Measurements from ENCODE around the gene KIZ.

The KIZ gene

DNA sequence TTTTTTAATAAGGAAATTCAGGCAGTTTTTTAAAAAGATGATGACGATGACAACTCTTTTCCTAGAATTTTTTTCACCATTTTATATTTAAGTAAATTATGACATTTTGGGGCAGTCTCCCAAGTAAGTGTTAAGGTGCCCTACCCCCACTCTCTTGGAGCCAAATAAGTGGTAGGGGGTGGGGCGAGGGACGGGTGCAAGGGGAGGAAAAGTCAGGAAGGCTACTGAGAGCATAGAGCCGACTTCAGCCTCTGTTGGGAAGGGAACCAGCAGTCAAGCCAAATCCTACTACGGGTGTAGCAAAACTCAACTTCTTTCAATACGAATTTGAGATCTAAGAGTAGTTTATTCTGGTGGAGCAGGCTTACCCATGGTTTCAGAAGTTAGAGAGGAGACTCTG, 54.4 kb downstream of the KIZ start:
- DNase-seq = no peak

- no peak for DNase-seq
Measured at GRCh38 chr20:21181028-21181427, 55.1 kb downstream of the KIZ start.

DNA sequence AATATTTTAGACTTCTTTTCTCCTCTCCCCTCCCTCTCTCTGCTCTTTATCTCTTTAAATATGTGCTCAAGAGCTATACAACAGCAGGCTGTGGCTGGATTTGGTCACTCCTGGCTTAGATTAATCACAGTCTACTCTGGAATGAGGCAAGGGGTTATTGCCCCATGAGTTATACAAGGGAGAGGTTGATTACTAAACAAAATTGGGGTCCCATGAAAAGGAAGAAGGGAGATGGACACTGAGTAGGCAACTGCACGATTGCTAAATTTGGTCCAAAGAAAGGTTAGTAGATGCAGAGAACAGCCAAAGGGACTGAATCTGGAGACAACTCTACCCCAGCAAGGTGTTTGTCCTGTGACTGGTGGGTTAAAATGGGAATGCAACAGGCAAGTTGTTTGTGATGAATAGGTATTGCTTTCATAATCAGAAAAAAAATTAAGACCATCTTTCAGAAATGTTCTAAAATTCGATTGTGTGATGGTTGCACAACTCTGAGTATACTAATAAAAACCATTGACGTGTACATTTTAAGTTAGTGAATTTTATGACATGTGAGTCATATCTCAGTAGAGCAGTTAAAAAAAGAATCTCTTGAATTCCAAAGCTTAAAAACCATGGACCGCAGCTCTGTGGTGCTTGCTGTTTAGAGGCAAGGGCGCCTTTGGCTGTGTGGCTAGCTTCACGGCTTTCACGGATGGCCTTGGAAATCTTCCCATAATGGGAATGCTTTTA, 57.1 kb downstream of the KIZ start:
- no peak for DNase-seq

DNA sequence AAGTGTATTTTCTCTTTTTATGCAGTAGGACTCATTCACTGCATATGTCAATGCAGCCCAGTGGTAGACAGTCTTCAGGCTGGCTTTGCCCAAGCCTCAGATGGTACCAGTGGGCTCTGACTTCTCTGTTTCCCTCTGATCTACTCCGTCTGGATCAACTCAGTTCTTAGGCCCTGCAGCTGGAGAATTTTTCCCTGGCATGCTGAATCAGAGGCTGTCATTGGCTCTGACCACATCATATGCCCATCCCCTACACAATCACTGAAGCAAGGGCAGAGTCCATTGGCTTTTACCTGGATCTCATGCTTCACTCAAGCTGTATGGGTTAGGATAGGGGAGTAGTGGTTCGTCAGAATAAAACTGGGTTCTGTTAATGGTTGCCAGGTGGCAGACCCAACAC, 57.8 kb downstream of the KIZ start:
- no peak for DNase-seq

DNA sequence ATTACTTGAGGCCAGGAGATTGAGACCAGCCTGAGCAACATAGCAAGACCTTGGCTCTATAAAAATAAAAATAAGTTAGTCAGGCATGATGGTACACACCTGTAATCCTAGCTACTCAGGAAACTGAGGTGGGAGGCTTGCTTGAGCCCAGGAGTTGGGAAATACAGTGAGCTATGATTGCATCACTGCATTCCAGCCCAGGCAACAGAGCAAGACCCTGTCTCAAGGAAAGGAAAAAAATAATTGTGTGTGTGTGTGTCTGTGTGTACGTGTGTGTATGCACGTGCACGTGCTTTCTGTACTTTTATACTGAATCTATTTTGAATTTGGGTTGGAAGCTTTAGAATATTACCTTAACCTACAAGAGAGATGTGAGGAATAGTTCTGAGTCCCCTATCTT, 58.9 kb downstream of the KIZ start:
- DNase-seq = no peak

- no peak for DNase-seq
Measured at GRCh38 chr20:21185849-21186248, 60.0 kb downstream of the KIZ start.

DNA sequence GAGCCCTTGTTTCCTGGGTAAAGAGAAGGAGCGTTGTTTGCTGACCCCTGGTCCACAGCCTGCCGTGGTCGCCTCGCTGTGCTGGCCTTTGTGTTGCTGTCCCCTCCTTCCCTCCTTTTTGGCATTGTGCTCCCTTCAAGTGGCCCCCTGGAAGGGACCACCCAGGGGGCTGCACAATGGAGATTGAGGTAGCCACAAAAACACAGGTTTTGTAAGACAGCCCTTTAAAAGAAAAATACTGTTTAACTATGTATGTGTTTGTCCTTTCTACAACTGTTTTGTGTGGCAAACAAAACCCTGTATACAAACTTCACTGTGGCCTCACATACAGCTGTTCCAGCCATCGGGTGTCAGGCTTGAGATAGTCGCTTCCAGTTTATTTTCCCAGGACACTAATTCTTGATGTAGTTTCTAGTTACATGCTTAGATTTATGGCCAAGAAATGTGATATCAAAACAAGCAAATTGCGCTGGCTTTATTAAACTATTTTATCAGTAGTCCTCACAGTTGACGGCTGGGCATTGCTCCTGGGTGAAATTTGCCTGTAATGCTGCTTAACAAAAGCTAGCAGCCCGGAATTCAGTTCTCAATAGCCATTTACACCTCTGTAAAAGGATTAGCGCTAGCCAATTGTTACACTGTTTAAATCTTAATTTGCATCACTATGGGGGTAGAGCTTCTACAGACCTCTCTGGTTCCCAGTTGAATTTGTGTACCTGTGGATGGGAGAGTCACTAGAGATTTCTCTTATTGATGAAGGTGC, 64.1 kb downstream of the KIZ start:
- no peak for DNase-seq

DNA sequence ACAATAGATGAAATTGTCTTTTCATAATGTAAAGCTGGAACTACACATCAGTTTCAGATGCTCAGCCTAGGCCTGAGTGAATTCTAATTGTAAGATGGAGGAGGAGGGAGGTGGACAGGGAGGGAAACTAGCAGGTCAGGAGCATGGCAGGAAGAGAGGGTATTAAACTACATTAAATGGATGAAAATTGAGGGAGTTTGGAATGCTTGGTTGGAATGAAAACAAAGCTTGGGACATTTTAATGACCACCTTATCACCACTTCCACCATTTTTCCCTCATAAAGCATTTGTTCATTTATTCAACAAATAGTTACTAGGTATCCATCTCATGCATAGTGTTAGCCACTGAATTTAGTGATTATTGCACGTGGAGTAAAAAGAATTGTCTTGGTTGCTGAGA, 65.0 kb downstream of the KIZ start:
- DNase-seq = no peak

DNA sequence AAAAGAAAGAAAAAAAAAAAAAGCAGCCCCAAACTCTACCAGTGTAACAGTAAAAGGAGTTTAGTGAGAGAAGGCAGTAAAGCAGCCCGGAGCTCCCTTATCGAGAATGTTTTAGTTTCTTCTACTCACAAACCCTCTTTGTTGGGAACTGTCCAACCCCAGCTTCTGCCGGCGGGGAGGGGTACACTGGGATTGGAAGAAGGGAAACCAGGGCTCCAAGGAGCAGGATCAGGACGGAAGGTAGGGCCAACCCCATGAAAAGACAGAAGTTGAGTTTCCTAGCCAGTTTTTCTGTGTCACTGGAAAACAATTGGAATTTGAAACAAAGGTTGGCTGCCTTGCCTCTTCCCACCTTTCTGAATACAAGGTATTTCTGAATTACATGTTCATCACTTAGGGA, 66.0 kb downstream of the KIZ start:
- DNase-seq = no peak

DNA sequence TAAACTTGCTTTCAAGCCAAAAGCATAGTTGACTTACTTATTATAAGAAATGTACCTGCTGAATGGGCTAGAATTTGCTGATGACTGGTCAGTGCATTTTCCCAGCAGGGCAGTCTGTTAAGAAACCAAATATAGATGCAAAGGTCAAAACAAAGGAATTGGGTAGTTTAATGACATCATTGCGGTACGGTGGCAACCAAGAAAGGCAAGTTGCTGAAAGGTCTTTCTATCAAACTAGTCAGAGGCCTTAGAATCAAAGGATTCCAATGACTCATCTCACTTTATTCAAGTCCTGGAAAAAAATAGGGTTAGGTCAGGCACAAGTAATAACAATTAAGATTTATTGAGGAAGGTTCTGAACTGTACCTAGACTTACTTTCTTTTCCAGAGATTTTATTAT, 76.4 kb downstream of the KIZ start:
- no peak for DNase-seq

GRCh38 chr20:21203088-21203656, 77.3 kb downstream of the KIZ start:
- DNase-seq = no peak

DNA sequence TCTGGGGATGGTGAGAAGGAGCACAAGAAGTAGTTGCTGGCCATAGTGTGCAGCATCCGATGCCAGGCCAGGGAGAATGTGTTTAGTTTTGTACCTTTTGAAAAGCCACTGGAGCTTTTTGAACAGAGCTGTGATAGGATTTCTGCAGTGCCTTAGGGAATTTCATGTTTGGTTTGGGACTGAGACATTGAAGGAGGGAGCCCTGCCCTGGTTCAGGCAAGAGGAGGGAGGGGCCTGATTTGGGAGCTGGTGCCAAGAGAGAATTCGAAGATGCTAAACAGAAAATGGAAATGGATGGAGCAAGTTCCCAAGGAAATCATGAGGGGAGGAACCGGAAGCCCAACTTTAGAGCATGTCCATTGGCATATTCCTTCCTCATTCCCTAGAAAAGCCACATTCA, 80.7 kb downstream of the KIZ start:
- no peak for DNase-seq

- no peak for DNase-seq
Measured at GRCh38 chr20:21208999-21209398, 83.1 kb downstream of the KIZ start.

DNA sequence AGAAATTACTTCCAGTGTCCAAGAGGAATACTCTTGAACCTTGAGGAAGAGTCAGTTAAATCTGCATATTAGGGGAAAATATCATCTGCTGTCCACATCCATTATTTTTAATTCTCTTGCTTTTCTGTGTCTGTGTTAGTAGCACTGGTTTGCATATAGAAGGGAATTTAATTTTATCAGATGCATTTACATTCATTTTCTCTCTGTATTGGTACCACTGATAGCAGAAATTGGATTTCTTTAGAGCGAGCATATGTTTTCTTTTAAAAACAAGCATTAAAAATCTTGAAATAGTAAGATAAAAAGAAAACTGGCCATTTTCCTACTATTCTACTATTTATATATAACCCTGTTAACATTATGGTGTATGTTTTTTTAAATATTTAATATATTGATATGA, 83.8 kb downstream of the KIZ start:
- DNase-seq = no peak

- DNase-seq = no peak
Measured at GRCh38 chr20:21213691-21214090, 87.8 kb downstream of the KIZ start.

DNA sequence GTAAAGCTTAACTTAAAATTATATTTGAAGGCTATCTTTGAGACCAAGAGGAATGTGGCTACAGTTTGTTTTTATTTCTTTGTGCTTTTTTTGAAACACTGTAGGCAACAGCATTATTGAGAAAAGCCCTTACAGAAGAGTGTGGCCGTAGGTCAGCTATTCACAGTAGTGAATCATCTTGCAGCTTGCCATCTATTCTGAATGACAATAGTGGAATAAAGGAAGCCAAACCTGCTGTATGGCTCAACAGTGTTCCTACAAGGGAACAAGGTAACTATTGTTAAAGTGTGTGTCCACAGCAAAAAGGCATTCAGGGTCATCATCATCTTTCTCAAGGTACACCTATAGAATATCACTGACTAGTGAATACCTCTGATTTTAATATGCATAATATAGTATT, 88.5 kb downstream of the KIZ start:
- no peak for DNase-seq

DNA sequence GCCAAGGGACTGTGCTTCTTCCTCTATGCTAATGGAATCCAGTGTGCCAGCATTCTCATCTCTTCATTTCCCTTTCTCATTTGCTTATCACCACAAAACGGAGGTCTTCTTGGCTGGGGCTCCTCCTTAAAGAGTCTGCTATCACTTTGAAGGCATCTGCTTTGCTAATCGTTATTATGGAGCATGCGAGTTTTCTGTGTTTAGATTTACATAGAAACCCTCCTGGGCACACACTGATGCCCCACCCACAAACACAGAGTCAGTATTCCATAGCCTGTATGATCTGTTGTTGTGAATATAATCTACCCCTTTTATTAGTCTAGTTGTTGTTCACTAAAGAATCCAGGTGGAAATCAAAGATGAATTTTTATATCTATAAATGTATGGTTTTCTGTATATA, 93.8 kb downstream of the KIZ start:
- no peak for DNase-seq

GRCh38 chr20:21224217-21224616, 98.3 kb downstream of the KIZ start:
- DNase-seq = no peak

GRCh38 chr20:21225215-21225947, 99.5 kb downstream of the KIZ start:
- no peak for DNase-seq

- no peak for DNase-seq
Measured at GRCh38 chr20:21228511-21228910, 102.6 kb downstream of the KIZ start.

DNA sequence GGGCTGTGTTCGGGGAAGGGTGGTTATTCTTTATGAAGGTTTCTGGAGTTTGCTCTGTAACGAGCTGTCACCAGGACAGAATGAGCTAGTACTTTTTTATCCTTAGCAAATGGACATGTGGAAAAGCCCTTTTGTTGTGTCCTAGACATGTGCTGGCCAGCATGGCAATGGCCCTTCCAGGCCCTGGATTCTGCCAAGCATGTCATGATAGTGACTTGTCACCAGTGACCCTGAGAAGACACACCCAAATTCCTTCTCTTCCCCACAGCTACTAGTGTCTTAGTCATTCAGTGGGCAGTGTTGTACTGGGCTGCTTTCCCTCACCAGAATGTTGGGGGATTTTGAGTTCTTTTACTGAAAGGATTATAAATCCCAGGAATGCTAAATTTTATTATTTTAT, 103.3 kb downstream of the KIZ start:
- no peak for DNase-seq

DNA sequence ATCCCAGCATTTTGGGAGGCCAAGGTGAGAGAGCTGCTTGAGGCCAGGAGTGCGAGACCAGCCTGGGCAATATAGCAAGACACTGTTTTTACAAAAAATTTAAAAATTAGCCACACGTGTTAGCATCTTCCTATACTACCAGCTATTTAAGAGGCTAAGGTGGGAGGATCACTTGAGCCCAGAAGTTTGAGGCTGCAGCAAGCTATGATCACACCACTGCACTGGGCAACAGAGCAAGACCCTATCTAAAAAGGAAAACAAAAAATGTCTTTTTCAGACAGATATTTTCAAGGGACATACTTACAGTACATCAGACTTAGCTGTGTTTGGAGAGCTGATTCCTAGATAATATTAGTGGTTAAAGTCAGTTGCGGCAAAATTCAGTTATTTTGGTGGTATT, 104.3 kb downstream of the KIZ start:
- no peak for DNase-seq

GRCh38 chr20:21230686-21231085, 104.8 kb downstream of the KIZ start:
- no peak for DNase-seq

All from central memory CD4-positive, alpha-beta T cell (primary cell).